ENCODE data around the gene ST6GALNAC1. TPM values are rescaled to one million over a fixed set of nuclear protein-coding genes. Genes with fewer than 3 reads are reported as not detected.

Gene ST6GALNAC1
- total and polyA plus RNA-seq, 2 of the 13 experiments (the other 11 are each of a cell fraction or from before 2014, with no cell fraction given): not detected

DNA sequence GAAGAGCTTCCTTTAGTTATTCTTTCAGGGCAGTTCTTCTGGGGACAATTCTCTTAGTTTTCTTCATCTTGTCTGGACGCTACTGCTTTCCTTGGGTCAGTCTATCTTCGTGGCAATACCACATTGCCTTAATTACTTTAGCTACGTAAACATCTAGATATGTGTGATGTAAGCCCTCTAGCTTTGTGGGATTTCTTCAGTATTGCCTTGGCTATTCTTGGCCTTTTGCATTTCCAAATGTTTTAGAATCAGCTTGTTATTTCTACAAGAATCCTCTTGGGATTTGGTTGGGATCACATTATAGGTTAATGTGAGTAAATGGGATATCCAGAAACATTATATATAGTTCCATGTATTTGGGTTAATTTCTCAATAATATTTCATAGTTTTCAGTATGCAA, 48.9 kb downstream of the ST6GALNAC1 start:
- Histone ChIP-seq H3K9ac (ENCODE audit: insufficient read depth, low read depth, low read length) (no peak overlapping the region), H3K27me3 (ENCODE audit: control insufficient read depth in 1 of 2, insufficient read depth in 2 of 2, low read length in 2 of 2) (no peaks in the 10 kb centered on the region), H3K9me3 (ENCODE audit: low read length) (no peaks in the 10 kb centered on the region), H4K20me1 (ENCODE audit: insufficient read depth, low read length) (no peaks in the 10 kb centered on the region), H3K4me2 (ENCODE audit: low read depth, low read length) (no peak overlapping the region), H3K36me3 (replicated peaks in 1 of 2; ENCODE audit: control insufficient read depth in 1 of 2, insufficient read depth in 2 of 2, low read length in 2 of 2) (no peaks in the 10 kb centered on the region), H2AFZ (ENCODE audit: low read length) (no peak overlapping the region), H3K79me2 (ENCODE audit: insufficient read depth, low read length) (no peaks in the 10 kb centered on the region), H3K4me1 (ENCODE audit: insufficient read depth, low read length) (peaks cover 50% of the 10 kb centered on the region), H3K4me3 (replicated peaks in 1 of 3; ENCODE audit: insufficient read depth in 1 of 3, low read depth in 2 of 3, low read length in 3 of 3) (no peak overlapping the region), H3K27ac (ENCODE audit: extremely low read length, insufficient read depth, low read length) (no peak overlapping the region)
- BruUV-seq (replicated peaks): no TSS peak
- no peak for DNase-seq (ENCODE audit: low spot score)
- in situ Hi-C loops (cut with HindIII; ENCODE audit: extremely low pct_ligation_motif_present, low pct_unique_long_range_greater_than_20kb): no loop called here
- FAIRE-seq: no peak
- CTCF ChIA-PET (ENCODE audit: low intra/inter-chr PET ratio, low total read pairs): interaction anchor here (0.8 kb wide), 1 partner anchor 72 kb away, joined by 4 read pairs; no protein-coding TSS in a partner anchor
- TF ChIP-seq SNRNP70 (IDR thresholded peaks at IDR 0.05; ENCODE audit: low read depth, low read length) (no peak), ZNF569 (CRISPR knock-in tag; IDR thresholded peaks at IDR 0.05; ENCODE audit: borderline replicate concordance) (no peak), PAWR (CRISPR knock-in tag; IDR thresholded peaks at IDR 0.05; ENCODE audit: borderline replicate concordance) (no peak), ASH2L (IDR thresholded peaks at IDR 0.05; ENCODE audit: insufficient read length, low read depth, low read length) (no peak), SOX13 (IDR thresholded peaks at IDR 0.05) (no peak), SOX13 (CRISPR knock-in tag; conservative IDR thresholded peaks at IDR 0.05 in 1 of 2, IDR thresholded peaks at IDR 0.05 in 1 of 2) (no peak)
- TF ChIP-seq, protein P1, sequence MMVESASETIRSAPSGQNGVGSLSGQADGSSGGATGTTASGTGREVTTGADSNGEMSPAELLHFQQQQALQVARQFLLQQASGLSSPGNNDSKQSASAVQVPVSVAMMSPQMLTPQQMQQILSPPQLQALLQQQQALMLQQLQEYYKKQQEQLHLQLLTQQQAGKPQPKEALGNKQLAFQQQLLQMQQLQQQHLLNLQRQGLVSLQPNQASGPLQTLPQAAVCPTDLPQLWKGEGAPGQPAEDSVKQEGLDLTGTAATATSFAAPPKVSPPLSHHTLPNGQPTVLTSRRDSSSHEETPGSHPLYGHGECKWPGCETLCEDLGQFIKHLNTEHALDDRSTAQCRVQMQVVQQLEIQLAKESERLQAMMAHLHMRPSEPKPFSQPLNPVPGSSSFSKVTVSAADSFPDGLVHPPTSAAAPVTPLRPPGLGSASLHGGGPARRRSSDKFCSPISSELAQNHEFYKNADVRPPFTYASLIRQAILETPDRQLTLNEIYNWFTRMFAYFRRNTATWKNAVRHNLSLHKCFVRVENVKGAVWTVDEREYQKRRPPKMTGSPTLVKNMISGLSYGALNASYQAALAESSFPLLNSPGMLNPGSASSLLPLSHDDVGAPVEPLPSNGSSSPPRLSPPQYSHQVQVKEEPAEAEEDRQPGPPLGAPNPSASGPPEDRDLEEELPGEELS (CRISPR knock-in tag; IDR thresholded peaks at IDR 0.05): no peak
- intact Hi-C loops (cut with micrococcal nuclease; ENCODE audit: unreplicated experiment): no loop called here
- POLR2A ChIA-PET: interaction anchor here (1.2 kb wide), 1 partner anchor 38 kb away, joined by 4 read pairs; no protein-coding TSS in a partner anchor
- no peak for ATAC-seq
- WGBS (ENCODE audit: low lambda C conversion rate): 51% methylated on average over 3 of the region's 3 CpGs

All from HepG2 (cell line).